IMR-90 (cell line): ENCODE data around the gene CDHR2. TPM values are rescaled to one million over a fixed set of nuclear protein-coding genes. Genes with fewer than 3 reads are reported as not detected.

Experiments
- ATAC-seq: fragments of 200-7000 bp; cut with Tn5 transposase; 2 replicates; pipeline ENCODE4 v1.9.1; 2020; ENCODE audit warnings: low read depth, mild to moderate bottlenecking, moderate library complexity
- BruUV-seq: library from RNA; stranded (reverse); fragments of 400-500 nt; replicated peaks from 2 replicates; lab custom pipeline; 2021; lab: Mats Ljungman, UMichigan
- CTCF ChIA-PET: fragments of 300-600 bp; formaldehyde crosslinking; extraction: SDS; loops from one replicate; lab custom pipeline; 2021; ENCODE audit warnings: antibody characterized with exemption; lab: Yijun Ruan, JAX
- POLR2A ChIA-PET: fragments of 300-600 bp; sonication (Branson Sonifier 250); formaldehyde crosslinking; loops from one replicate; lab custom pipeline; 2022; ENCODE audit warnings: antibody characterized with exemption; ENCODE audit not compliant: unreplicated experiment; lab: Charles Lee
- DNase-seq: peaks from one replicate; pipeline ENCODE4 v3.0.0; 2013
- H2AFZ ChIP-seq: replicated peaks from 2 replicates; pipeline ENCODE3; 2013; ENCODE audit warnings: low read length, mild to moderate bottlenecking; ENCODE audit not compliant: poor library complexity
- H2AK5ac ChIP-seq: 2 replicates; pipeline ENCODE4 v1.6.1; 2013; ENCODE audit warnings: low read depth, low read length, inconsistent platforms
- H2AK9ac ChIP-seq: replicated peaks from 2 replicates; pipeline ENCODE3; 2013; ENCODE audit warnings: mild to moderate bottlenecking, low read depth, low read length, moderate library complexity; ENCODE audit not compliant: poor library complexity
- H2BK120ac ChIP-seq: 2 replicates; pipeline ENCODE4 v1.6.1; 2013; ENCODE audit warnings: low read depth, low read length, inconsistent platforms
- H2BK15ac ChIP-seq: 3 replicates; pipeline ENCODE4 v1.6.1; 2013; ENCODE audit warnings: low read depth, low read length, inconsistent platforms
- H2BK20ac ChIP-seq: 2 replicates; pipeline ENCODE4 v1.6.1; 2013; ENCODE audit warnings: low read depth, mild to moderate bottlenecking, inconsistent platforms, low read length, moderate library complexity
- H2BK5ac ChIP-seq: 2 replicates; pipeline ENCODE4 v1.6.1; 2013; ENCODE audit warnings: mild to moderate bottlenecking, low read depth, low read length, inconsistent platforms; ENCODE audit not compliant: poor library complexity, severe bottlenecking
- H3K14ac ChIP-seq: replicated peaks from 2 replicates; pipeline ENCODE4 v1.6.1; 2013; ENCODE audit warnings: low read depth, low read length, inconsistent platforms
- H3K18ac ChIP-seq: 2 replicates; pipeline ENCODE4 v1.6.1; 2013; ENCODE audit warnings: low read depth, low read length, control low read depth
- H3K23ac ChIP-seq: 2 replicates; pipeline ENCODE4 v1.6.1; 2013; ENCODE audit warnings: low read depth, low read length, inconsistent platforms
- H3K27ac ChIP-seq: 2 replicates; pipeline ENCODE4 v1.5.1; 2013; ENCODE audit warnings: mild to moderate bottlenecking, control low read depth, low read length; ENCODE audit not compliant: insufficient read depth
- H3K27me3 ChIP-seq: 2 replicates; pipeline ENCODE4 v1.6.1; 2013; ENCODE audit warnings: low read length; ENCODE audit not compliant: control insufficient read depth, insufficient read depth
- H3K36me3 ChIP-seq: 2 replicates; pipeline ENCODE4 v1.6.1; 2013; ENCODE audit warnings: low read length, mixed read lengths; ENCODE audit not compliant: control insufficient read depth, insufficient read depth
- H3K4ac ChIP-seq: 2 replicates; pipeline ENCODE4 v1.6.1; 2013; ENCODE audit warnings: low read depth, low read length, inconsistent platforms
- H3K4me1 ChIP-seq: 2 replicates; pipeline ENCODE4 v1.6.1; 2013; ENCODE audit warnings: low read length, mixed read lengths; ENCODE audit not compliant: control insufficient read depth, insufficient read depth
- H3K4me2 ChIP-seq: 2 replicates; pipeline ENCODE4 v1.6.1; 2013; ENCODE audit warnings: low read depth, mild to moderate bottlenecking, control low read depth, low read length, moderate library complexity
- H3K4me3 ChIP-seq: 2 replicates; pipeline ENCODE4 v1.5.1; 2013; ENCODE audit warnings: low read depth, mild to moderate bottlenecking, control low read depth, low read length, moderate library complexity; ENCODE audit not compliant: insufficient read depth
- H3K56ac ChIP-seq: 2 replicates; pipeline ENCODE4 v1.6.1; 2013; ENCODE audit warnings: low read length, inconsistent platforms; ENCODE audit not compliant: insufficient read depth; ENCODE audit errors: extremely low read depth
- H3K79me1 ChIP-seq, 2 experiments: 2 replicates each; pipeline ENCODE4 v1.6.1; 2013; ENCODE audit warnings: low read length in 2 of 2, inconsistent platforms in 1 of 2, low read depth in 1 of 2
- H3K9ac ChIP-seq: 2 replicates; pipeline ENCODE4 v1.6.1; 2013; ENCODE audit warnings: low read depth, low read length, control low read depth
- H3K9me1 ChIP-seq: 2 replicates; pipeline ENCODE4 v1.6.1; 2013; ENCODE audit warnings: low read length, inconsistent platforms; ENCODE audit not compliant: insufficient read depth
- H3K9me3 ChIP-seq: 2 replicates; pipeline ENCODE4 v1.6.1; 2013; ENCODE audit warnings: low read length; ENCODE audit not compliant: control insufficient read depth, insufficient read depth
- H4K20me1 ChIP-seq: 2 replicates; pipeline ENCODE4 v1.6.1; 2013; ENCODE audit warnings: low read length, inconsistent platforms; ENCODE audit not compliant: insufficient read depth
- H4K5ac ChIP-seq: 2 replicates; pipeline ENCODE4 v1.6.1; 2013; ENCODE audit warnings: mild to moderate bottlenecking, low read depth, low read length, control low read depth
- H4K8ac ChIP-seq, 2 experiments: 2 replicates each; pipeline ENCODE4 v1.6.1; 2013; ENCODE audit warnings: low read depth in 2 of 2, low read length in 2 of 2, control low read depth in 1 of 2, inconsistent platforms in 1 of 2
- H4K91ac ChIP-seq: 2 replicates; pipeline ENCODE4 v1.6.1; 2013; ENCODE audit warnings: low read depth, low read length, inconsistent platforms; ENCODE audit not compliant: insufficient read depth
- RAD21 ChIP-seq: IDR thresholded peaks from 2 replicates; pipeline ENCODE4 v1.6.1; 2012; ENCODE audit warnings: low read length, improper control_type of control experiment
- WGBS, 2 experiments: methylation state at CpG; one replicate each; pipeline versions ENCODE4 v1.1.5 to v1.1.7; 2013; ENCODE audit warnings: missing lambda C conversion rate in 2 of 2; ENCODE audit not compliant: insufficient read length in 1 of 2; ENCODE audit errors: extremely low coverage in 2 of 2; 5-methylcytosine and 5-hydroxymethylcytosine counted together
- dilution Hi-C: fragments of 300-500 bp; cut with HindIII; formaldehyde crosslinking; loops from one replicate; pipeline ENCODE4 v1.14.3; 2018; ENCODE audit warnings: low sequenced_read_pairs; ENCODE audit not compliant: unreplicated experiment
- in situ Hi-C: fragments of 300-500 bp; cut with MboI; formaldehyde crosslinking; loops from 3 replicates; pipeline ENCODE4 v1.14.3; 2019; ENCODE audit warnings: low sequenced_read_pairs, inconsistent platforms, mixed read lengths
- intact Hi-C: fragments of 100-400 bp; cut with micrococcal nuclease; formaldehyde crosslinking; loops from 2 replicates; pipeline ENCODE4 v1.10.0; 2022
- polyA plus RNA-seq, 3 experiments: library from polyadenylated mRNA; depleted of rRNA; stranded (reverse); fragments of >200 nt; gene quantifications; 2 replicates each; pipeline ENCODE4 v1.2.3, GENCODE V29; 2012; ENCODE audit warnings: low replicate concordance in 1 of 3
- total RNA-seq: library from RNA; depleted of rRNA; stranded (reverse); fragments of >200 nt; gene quantifications from 2 replicates; pipeline ENCODE4 v1.2.3, GENCODE V29; 2012

Gene CDHR2
- total and polyA plus RNA-seq, 2 of the 4 experiments (the other 2 are of a cell fraction) = not detected

- Histone ChIP-seq H3K27me3 (no peaks in the 10 kb centered on the region), H3K18ac (no peak overlapping the region), H3K4me3 (no peak overlapping the region), H4K8ac (no peak overlapping the region), H2BK15ac (no peak overlapping the region), H3K23ac (no peak overlapping the region), H3K4ac (no peak overlapping the region), H3K9ac (no peak overlapping the region), H2AK5ac (no peak overlapping the region), H3K79me1 (no peaks in the 10 kb centered on the region), H3K36me3 (peaks cover 22% of the 10 kb centered on the region), H4K20me1 (no peaks in the 10 kb centered on the region), H2BK120ac (no peak overlapping the region), H3K14ac (no peak overlapping the region), H2BK5ac (no peak overlapping the region), H4K5ac (no peak overlapping the region), H3K9me1 (no peaks in the 10 kb centered on the region), H3K9me3 (no peaks in the 10 kb centered on the region), H2AFZ (no peak overlapping the region), H3K56ac (no peak overlapping the region), H3K27ac (no peak overlapping the region), H4K91ac (no peak overlapping the region), H2AK9ac (no peak overlapping the region), H3K4me2 (no peak overlapping the region), H3K4me1 (no peaks in the 10 kb centered on the region), H2BK20ac (no peak overlapping the region)
- intact Hi-C loops (no loop called here), dilution Hi-C loops (no loop called here), in situ Hi-C loops (no loop called here)
- WGBS, 2 experiments = 100% methylated on average over 1 of the region's 6 CpGs; no CpG with 5 or more reads in 1 of the 2 experiments
- DNase-seq = no peak
- no TSS peak for BruUV-seq
- no peak for TF ChIP-seq RAD21
- ATAC-seq = no peak
- CTCF ChIA-PET = no interaction called here
- POLR2A ChIA-PET = no interaction called here
Measured at GRCh38 chr5:176524138-176524537, 25.0 kb upstream of the CDHR2 start.
